Activated T-cell treated with anti-CD3 and anti-CD28 coated beads, Interleukin-2, amount 50 U/mL, for 4 hours (primary cell): Measurements from ENCODE around the gene GORASP1. TPM values are rescaled to one million over a fixed set of nuclear protein-coding genes. Genes with fewer than 3 reads are reported as not detected.
"Not testable (repeated sequence)": the region's sequence is repeated elsewhere in the genome, so short reads cannot be mapped to it uniquely, and the experiment has no call there.

Source experiments
- ATAC-seq, 2 donors: fragments of 200-7000 bp; cut with Tn5 transposase; one replicate each; pipeline ENCODE4 v1.10.0; 2021
- DNase-seq: peaks from one replicate; pipeline ENCODE4 v3.0.0-alpha.2; 2020
- H3K27me3 Mint-ChIP-seq: one replicate; pipeline ENCODE4 v1.8.0; 2021; ENCODE audit warnings: low read depth, mixed read lengths
- H3K36me3 Mint-ChIP-seq: one replicate; pipeline ENCODE4 v1.8.0; 2022; ENCODE audit warnings: mixed read lengths; ENCODE audit not compliant: insufficient read depth
- H3K4me1 Mint-ChIP-seq: one replicate; pipeline ENCODE4 v1.8.0; 2021; ENCODE audit warnings: low read depth, mixed read lengths
- H3K4me3 Mint-ChIP-seq: one replicate; pipeline ENCODE4 v1.8.0; 2021; ENCODE audit warnings: mild to moderate bottlenecking, moderate library complexity, mixed read lengths
- H3K9me3 Mint-ChIP-seq: one replicate; pipeline ENCODE4 v1.8.0; 2021; ENCODE audit warnings: mixed read lengths
- total RNA-seq, 3 donors: library from RNA; stranded (reverse); gene quantifications; one replicate each; pipeline ENCODE4 v1.2.1, GENCODE V29; 2021

The GORASP1 gene
- total RNA-seq, 3 donors from 2014 or later: 31.8 to 34.7 (median 33.0) TPM

- H3K27me3 Mint-ChIP-seq, H3K4me3 Mint-ChIP-seq, ATAC-seq, DNase-seq, H3K9me3 Mint-ChIP-seq: not testable (repeated sequence)
- Mint-ChIP-seq H3K4me1 (peaks cover 41% of the 10 kb centered on the region), H3K36me3 (peaks cover 26% of the 10 kb centered on the region)
Measured at GRCh38 chr3:39061228-39061627, 46.2 kb downstream of the GORASP1 start.

GRCh38 chr3:39056151-39056550, 51.3 kb downstream of the GORASP1 start:
- ATAC-seq: no peak
- H3K4me1 Mint-ChIP-seq: peaks cover 53% of the 10 kb centered on the region
- H3K4me3 Mint-ChIP-seq: peak overlapping the region; percentile 7
- no peaks in the 10 kb centered on the region for H3K9me3 Mint-ChIP-seq
- DNase-seq: no peak
- peaks cover 13% of the 10 kb centered on the region for H3K36me3 Mint-ChIP-seq
- no peaks in the 10 kb centered on the region for H3K27me3 Mint-ChIP-seq

GRCh38 chr3:39053696-39054095, 53.7 kb downstream of the GORASP1 start:
- Mint-ChIP-seq H3K27me3 (no peaks in the 10 kb centered on the region), H3K4me1 (peaks cover 52% of the 10 kb centered on the region), H3K4me3 (no peak overlapping the region), H3K36me3 (peaks cover 3% of the 10 kb centered on the region), H3K9me3 (no peaks in the 10 kb centered on the region)
- ATAC-seq (no peak), DNase-seq (no peak)

GRCh38 chr3:39052583-39052982, 54.8 kb downstream of the GORASP1 start:
- Mint-ChIP-seq H3K9me3 (no peaks in the 10 kb centered on the region), H3K4me1 (peaks cover 48% of the 10 kb centered on the region), H3K27me3 (no peaks in the 10 kb centered on the region), H3K4me3 (peak overlapping the region; percentile 92), H3K36me3 (no peaks in the 10 kb centered on the region)
- ATAC-seq: no peak
- DNase-seq: no peak

- Mint-ChIP-seq H3K27me3 (no peaks in the 10 kb centered on the region), H3K9me3 (no peaks in the 10 kb centered on the region), H3K36me3 (no peaks in the 10 kb centered on the region), H3K4me1 (peaks cover 49% of the 10 kb centered on the region), H3K4me3 (peak within 1 kb of the TSS; percentile 92)
- peak; percentile 98 for ATAC-seq
- DNase-seq: peak; percentile 87
Measured at GRCh38 chr3:39051649-39052561, 55.5 kb downstream of the GORASP1 start, which contains the start of the genes SCN11A and WDR48. Gene SCN11A (minus strand): TSS chr3:39051944. CDS start chr3:38950362, 101,582 bp downstream. Gene WDR48 (plus strand): TSS chr3:39052016. CDS start chr3:39052026, 10 bp downstream.

- no peaks in the 10 kb centered on the region for H3K9me3 Mint-ChIP-seq
- no peaks in the 10 kb centered on the region for H3K36me3 Mint-ChIP-seq
- peaks cover 36% of the 10 kb centered on the region for H3K4me1 Mint-ChIP-seq
- H3K4me3 Mint-ChIP-seq: no peak overlapping the region
- no peaks in the 10 kb centered on the region for H3K27me3 Mint-ChIP-seq
- no peak for ATAC-seq
- DNase-seq: no peak
Measured at GRCh38 chr3:39050029-39050428, 57.4 kb downstream of the GORASP1 start.

Other genes with a start within 250 kb of the GORASP1 start
- not detected for gene SCN11A, start 55.7 kb downstream of the GORASP1 start, total RNA-seq
- gene WDR48, start 55.6 kb downstream of the GORASP1 start, total RNA-seq: 10 to 100 TPM; 26.2 to 31.3 (median 29.8) TPM
- gene TTC21A, start 53 bp upstream of the GORASP1 start, total RNA-seq: 1 to 10 TPM in 2 of 3 donors, under 1 TPM in 1; 0.84 to 1.1 (median 1.0) TPM
- gene CSRNP1, start 46.0 kb upstream of the GORASP1 start, total RNA-seq: 10 to 100 TPM; 88.9 to 96.6 (median 95.1) TPM
- gene XIRP1, start 85.0 kb upstream of the GORASP1 start, total RNA-seq: 10 to 100 TPM; 13.1 to 20.6 (median 18.2) TPM
- gene CX3CR1, start 172.4 kb upstream of the GORASP1 start, total RNA-seq: under 1 TPM; 0.32 to 0.73 (median 0.40) TPM
- gene CCR8, start 222.1 kb upstream of the GORASP1 start, total RNA-seq: 1 to 10 TPM in 1 of 3 donors, under 1 TPM in 2; 0.40 to 1.4 (median 0.87) TPM